Peyer's patch (tissue), 4 donors: ENCODE measurements around the gene TNFRSF4.

Experiments used
- POLR2A ChIP-seq, 2 donors: fragments of 450-650 bp; IDR thresholded peaks; one replicate each; pipeline ENCODE4 v1.5.1; 2017; ENCODE audit warnings: antibody characterized with exemption in 2 of 2, mild to moderate bottlenecking in 2 of 2, moderate library complexity in 2 of 2
- TF ChIP-seq, protein P1 (sequence below), 6 experiments: fragments of 450-650 bp in 4 of 6; fragments of 200-600 bp in 2 of 6; sonication (generic) in 1 of 6; IDR thresholded peaks; one replicate each; pipeline ENCODE4 v1.5.1; 2017 to 2019; ENCODE audit warnings: antibody characterized with exemption in 6 of 6, mild to moderate bottlenecking in 3 of 6, moderate library complexity in 1 of 6

DNA sequence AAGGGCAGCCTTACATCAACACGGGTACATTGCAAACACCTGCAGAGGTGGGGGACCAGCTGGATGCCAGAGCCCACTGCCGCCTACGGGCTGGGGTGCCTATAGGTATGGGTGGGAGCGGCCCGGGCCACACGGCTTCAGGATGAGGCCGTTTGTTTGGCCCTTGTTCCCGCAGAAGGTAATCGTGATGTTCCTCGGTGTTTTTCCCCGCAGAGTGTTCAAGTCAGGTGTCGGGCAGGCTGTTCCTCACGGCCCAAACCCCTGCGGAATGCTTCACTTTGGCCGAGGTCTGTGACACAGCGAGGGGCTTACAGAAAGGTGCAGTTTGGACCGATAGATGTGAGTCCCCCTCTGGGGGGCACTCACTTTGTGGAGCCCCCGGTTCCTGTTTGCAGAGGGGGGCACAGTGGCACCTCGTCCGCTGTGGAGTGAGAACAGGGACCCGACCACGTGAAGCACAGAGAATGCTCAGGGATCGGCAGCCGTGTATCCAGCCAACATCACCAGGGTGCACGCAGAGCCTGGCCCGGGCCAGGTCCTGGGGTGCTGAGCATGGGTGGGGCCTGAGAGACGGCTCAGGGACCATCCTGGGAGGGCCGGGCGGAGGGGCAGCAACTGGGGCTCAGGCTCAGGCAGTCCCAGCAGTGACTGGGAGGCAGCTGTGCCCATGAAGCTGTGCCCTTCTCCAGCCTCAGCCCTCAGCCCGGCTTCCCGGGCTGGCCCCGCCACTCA lies 40.7 kb downstream of the TNFRSF4 start:
- TF ChIP-seq, protein P1, sequence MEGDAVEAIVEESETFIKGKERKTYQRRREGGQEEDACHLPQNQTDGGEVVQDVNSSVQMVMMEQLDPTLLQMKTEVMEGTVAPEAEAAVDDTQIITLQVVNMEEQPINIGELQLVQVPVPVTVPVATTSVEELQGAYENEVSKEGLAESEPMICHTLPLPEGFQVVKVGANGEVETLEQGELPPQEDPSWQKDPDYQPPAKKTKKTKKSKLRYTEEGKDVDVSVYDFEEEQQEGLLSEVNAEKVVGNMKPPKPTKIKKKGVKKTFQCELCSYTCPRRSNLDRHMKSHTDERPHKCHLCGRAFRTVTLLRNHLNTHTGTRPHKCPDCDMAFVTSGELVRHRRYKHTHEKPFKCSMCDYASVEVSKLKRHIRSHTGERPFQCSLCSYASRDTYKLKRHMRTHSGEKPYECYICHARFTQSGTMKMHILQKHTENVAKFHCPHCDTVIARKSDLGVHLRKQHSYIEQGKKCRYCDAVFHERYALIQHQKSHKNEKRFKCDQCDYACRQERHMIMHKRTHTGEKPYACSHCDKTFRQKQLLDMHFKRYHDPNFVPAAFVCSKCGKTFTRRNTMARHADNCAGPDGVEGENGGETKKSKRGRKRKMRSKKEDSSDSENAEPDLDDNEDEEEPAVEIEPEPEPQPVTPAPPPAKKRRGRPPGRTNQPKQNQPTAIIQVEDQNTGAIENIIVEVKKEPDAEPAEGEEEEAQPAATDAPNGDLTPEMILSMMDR (IDR thresholded peaks at IDR 0.05), result no peak
- no peak for TF ChIP-seq POLR2A (IDR thresholded peaks at IDR 0.05)
